MM.1S (cell line): ENCODE measurements around the gene ADGRV1.

Source experiments
- DNase-seq: peaks from one replicate; pipeline ENCODE4 v3.0.0-alpha.2; 2015
- H2AFZ ChIP-seq: fragments of 300-600 bp; sonication (generic); 2 replicates; pipeline ENCODE4 v1.6.0; 2016; ENCODE audit warnings: antibody characterized with exemption, low read length
- H3F3A ChIP-seq: fragments of 300-600 bp; sonication (generic); 2 replicates; pipeline ENCODE4 v1.6.1; 2016; ENCODE audit warnings: mild to moderate bottlenecking, antibody characterized with exemption, low read length, moderate library complexity, mixed read lengths; ENCODE audit not compliant: insufficient read depth
- H3K27ac ChIP-seq: fragments of 300-600 bp; sonication (generic); 2 replicates; pipeline ENCODE4 v1.5.1; 2016; ENCODE audit warnings: mild to moderate bottlenecking, low read length
- H3K27me3 ChIP-seq: fragments of 300-600 bp; sonication (generic); replicated peaks from 2 replicates; pipeline ENCODE4 v1.6.0; 2016; ENCODE audit warnings: low read length; ENCODE audit not compliant: insufficient read depth
- H3K36me3 ChIP-seq: fragments of 300-600 bp; sonication (generic); replicated peaks from 2 replicates; pipeline ENCODE4 v1.6.1; 2016; ENCODE audit warnings: mild to moderate bottlenecking, low read length, mixed read lengths; ENCODE audit not compliant: insufficient read depth
- H3K4me1 ChIP-seq: fragments of 300-600 bp; sonication (generic); 2 replicates; pipeline ENCODE4 v1.6.1; 2016; ENCODE audit warnings: low read length, mixed read lengths
- H3K4me2 ChIP-seq: fragments of 300-600 bp; sonication (generic); 2 replicates; pipeline ENCODE4 v1.6.0; 2016; ENCODE audit warnings: low read depth, low read length
- H3K4me3 ChIP-seq: fragments of 300-600 bp; sonication (generic); 2 replicates; pipeline ENCODE4 v1.5.1; 2016; ENCODE audit warnings: low read length, mixed read lengths
- H3K79me2 ChIP-seq: fragments of 300-600 bp; sonication (generic); 2 replicates; pipeline ENCODE4 v1.6.1; 2016; ENCODE audit warnings: mixed run types, low read length, mixed read lengths
- H3K9ac ChIP-seq: fragments of 300-600 bp; sonication (generic); 2 replicates; pipeline ENCODE4 v1.6.1; 2016; ENCODE audit warnings: low read length, mixed read lengths
- H3K9me2 ChIP-seq: fragments of 300-600 bp; sonication (generic); replicated peaks from 2 replicates; pipeline ENCODE4 v1.6.1; 2016; ENCODE audit warnings: mild to moderate bottlenecking, low read length, mixed read lengths; ENCODE audit not compliant: insufficient read depth
- H3K9me3 ChIP-seq: fragments of 300-600 bp; sonication (generic); replicated peaks from 2 replicates; pipeline ENCODE4 v1.6.1; 2016; ENCODE audit warnings: mild to moderate bottlenecking, low read length, mixed read lengths; ENCODE audit not compliant: insufficient read depth
- H4K20me1 ChIP-seq: fragments of 300-600 bp; sonication (generic); 2 replicates; pipeline ENCODE4 v1.6.1; 2016; ENCODE audit warnings: mild to moderate bottlenecking, low read length, moderate library complexity, mixed read lengths; ENCODE audit not compliant: insufficient read depth
- CTCF ChIP-seq: fragments of 300-600 bp; sonication (generic); IDR thresholded peaks from 2 replicates; pipeline ENCODE4 v1.5.1; 2016; ENCODE audit warnings: antibody characterized with exemption, low read length, mixed read lengths
- EZH2 ChIP-seq: fragments of 300-600 bp; sonication (generic); optimal IDR thresholded peaks from 2 replicates; pipeline ENCODE3; 2017; ENCODE audit warnings: low read depth, mild to moderate bottlenecking, antibody characterized with exemption, low read length, mixed read lengths
- EZH2phosphoT487 ChIP-seq: fragments of 300-600 bp; sonication (generic); IDR thresholded peaks from 2 replicates; pipeline ENCODE4 v1.6.1; 2018; ENCODE audit warnings: antibody characterized with exemption, low read length

The ADGRV1 gene

GRCh38 chr5:90707698-90708097, 149.1 kb downstream of the ADGRV1 start:
- Histone ChIP-seq H3K27me3 (no peaks in the 10 kb centered on the region), H3K4me3 (no peak overlapping the region), H3K27ac (no peak overlapping the region), H3K4me1 (no peaks in the 10 kb centered on the region), H3K9ac (no peak overlapping the region), H4K20me1 (no peaks in the 10 kb centered on the region), H3K36me3 (no peaks in the 10 kb centered on the region), H3K4me2 (no peak overlapping the region), H3K9me3 (no peaks in the 10 kb centered on the region), H2AFZ (no peak overlapping the region), H3F3A (no peaks in the 10 kb centered on the region), H3K79me2 (no peaks in the 10 kb centered on the region), H3K9me2 (no peaks in the 10 kb centered on the region)
- no peak for DNase-seq
- TF ChIP-seq EZH2phosphoT487 (no peak), CTCF (no peak), EZH2 (no peak)

GRCh38 chr5:90709323-90710155, 150.9 kb downstream of the ADGRV1 start:
- Histone ChIP-seq H3F3A (no peaks in the 10 kb centered on the region), H3K27me3 (no peaks in the 10 kb centered on the region), H3K4me2 (no peak overlapping the region), H3K9me3 (no peaks in the 10 kb centered on the region), H3K9ac (no peak overlapping the region), H3K4me1 (no peaks in the 10 kb centered on the region), H3K4me3 (no peak overlapping the region), H3K27ac (no peak overlapping the region), H3K9me2 (no peaks in the 10 kb centered on the region), H4K20me1 (no peaks in the 10 kb centered on the region), H2AFZ (no peak overlapping the region), H3K36me3 (no peaks in the 10 kb centered on the region), H3K79me2 (no peaks in the 10 kb centered on the region)
- TF ChIP-seq CTCF (peak; percentile 73), EZH2 (no peak)
- DNase-seq: peak; percentile 16

GRCh38 chr5:90718387-90718786, 159.8 kb downstream of the ADGRV1 start:
- H3K4me1 ChIP-seq: no peaks in the 10 kb centered on the region
- H3K27me3 ChIP-seq: no peaks in the 10 kb centered on the region
- no peak overlapping the region for H3K9ac ChIP-seq
- no peaks in the 10 kb centered on the region for H3K9me2 ChIP-seq
- no peak overlapping the region for H3K4me2 ChIP-seq
- DNase-seq: no peak
- no peaks in the 10 kb centered on the region for H3K36me3 ChIP-seq
- no peaks in the 10 kb centered on the region for H3F3A ChIP-seq
- no peak overlapping the region for H2AFZ ChIP-seq
- no peak overlapping the region for H3K27ac ChIP-seq
- no peaks in the 10 kb centered on the region for H4K20me1 ChIP-seq
- no peak overlapping the region for H3K4me3 ChIP-seq
- no peaks in the 10 kb centered on the region for H3K9me3 ChIP-seq
- TF ChIP-seq EZH2 (no peak), EZH2phosphoT487 (no peak), CTCF (no peak)
- no peaks in the 10 kb centered on the region for H3K79me2 ChIP-seq
